Ishikawa (cell line): ENCODE measurements around the gene MYH3.

Source experiments
- RAD21 ChIP-seq: IDR thresholded peaks from 2 replicates; pipeline ENCODE4 v1.6.1; 2012; ENCODE audit warnings: low read depth
- TF ChIP-seq, protein P1 (sequence below): IDR thresholded peaks from 2 replicates; pipeline ENCODE4 v1.6.1; 2012; ENCODE audit warnings: low read depth, mild to moderate bottlenecking
- TF ChIP-seq, protein P2 (sequence below): IDR thresholded peaks from 2 replicates; pipeline ENCODE4 v1.6.1; 2012

DNA sequence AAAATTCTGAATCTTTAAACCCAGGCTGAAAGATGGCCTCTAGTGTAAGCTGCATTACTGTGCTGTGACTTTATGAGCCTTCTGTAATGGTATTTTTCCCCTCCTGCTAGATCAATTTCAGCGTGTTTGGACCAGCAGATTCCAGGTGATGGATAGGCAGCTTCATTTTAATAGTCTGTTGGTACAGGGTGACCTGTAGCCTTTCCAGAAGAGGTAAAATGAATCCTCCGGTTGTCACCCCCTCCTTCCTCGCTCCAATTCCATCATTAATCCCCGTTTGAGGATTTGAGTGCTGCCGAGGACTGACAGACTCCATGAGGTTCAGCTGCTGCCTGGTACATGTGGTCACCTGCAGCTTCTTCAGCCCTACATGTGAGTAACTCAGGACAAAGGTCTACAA, 48.9 kb downstream of the MYH3 start:
- TF ChIP-seq RAD21: no peak
- TF ChIP-seq, protein P1, sequence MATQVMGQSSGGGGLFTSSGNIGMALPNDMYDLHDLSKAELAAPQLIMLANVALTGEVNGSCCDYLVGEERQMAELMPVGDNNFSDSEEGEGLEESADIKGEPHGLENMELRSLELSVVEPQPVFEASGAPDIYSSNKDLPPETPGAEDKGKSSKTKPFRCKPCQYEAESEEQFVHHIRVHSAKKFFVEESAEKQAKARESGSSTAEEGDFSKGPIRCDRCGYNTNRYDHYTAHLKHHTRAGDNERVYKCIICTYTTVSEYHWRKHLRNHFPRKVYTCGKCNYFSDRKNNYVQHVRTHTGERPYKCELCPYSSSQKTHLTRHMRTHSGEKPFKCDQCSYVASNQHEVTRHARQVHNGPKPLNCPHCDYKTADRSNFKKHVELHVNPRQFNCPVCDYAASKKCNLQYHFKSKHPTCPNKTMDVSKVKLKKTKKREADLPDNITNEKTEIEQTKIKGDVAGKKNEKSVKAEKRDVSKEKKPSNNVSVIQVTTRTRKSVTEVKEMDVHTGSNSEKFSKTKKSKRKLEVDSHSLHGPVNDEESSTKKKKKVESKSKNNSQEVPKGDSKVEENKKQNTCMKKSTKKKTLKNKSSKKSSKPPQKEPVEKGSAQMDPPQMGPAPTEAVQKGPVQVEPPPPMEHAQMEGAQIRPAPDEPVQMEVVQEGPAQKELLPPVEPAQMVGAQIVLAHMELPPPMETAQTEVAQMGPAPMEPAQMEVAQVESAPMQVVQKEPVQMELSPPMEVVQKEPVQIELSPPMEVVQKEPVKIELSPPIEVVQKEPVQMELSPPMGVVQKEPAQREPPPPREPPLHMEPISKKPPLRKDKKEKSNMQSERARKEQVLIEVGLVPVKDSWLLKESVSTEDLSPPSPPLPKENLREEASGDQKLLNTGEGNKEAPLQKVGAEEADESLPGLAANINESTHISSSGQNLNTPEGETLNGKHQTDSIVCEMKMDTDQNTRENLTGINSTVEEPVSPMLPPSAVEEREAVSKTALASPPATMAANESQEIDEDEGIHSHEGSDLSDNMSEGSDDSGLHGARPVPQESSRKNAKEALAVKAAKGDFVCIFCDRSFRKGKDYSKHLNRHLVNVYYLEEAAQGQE: no peak
- TF ChIP-seq, protein P2, sequence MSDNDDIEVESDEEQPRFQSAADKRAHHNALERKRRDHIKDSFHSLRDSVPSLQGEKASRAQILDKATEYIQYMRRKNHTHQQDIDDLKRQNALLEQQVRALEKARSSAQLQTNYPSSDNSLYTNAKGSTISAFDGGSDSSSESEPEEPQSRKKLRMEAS: no peak
